Upper lobe of right lung (tissue), 1 donor: ENCODE measurements around the gene SLF2. TPM values are rescaled to one million over a fixed set of nuclear protein-coding genes. Genes with fewer than 3 reads are reported as not detected.

ENCODE experiments used
- ATAC-seq: fragments of 200-7000 bp; cut with Tn5 transposase; one replicate; pipeline ENCODE4 v1.9.1; 2020; ENCODE audit warnings: mild to moderate bottlenecking, moderate library complexity
- DNase-seq: peaks from one replicate; pipeline ENCODE4 v3.0.0-alpha.2; 2020
- H3K27ac ChIP-seq: fragments of 200-600 bp; one replicate; pipeline ENCODE4 v1.8.0; 2022
- H3K27me3 ChIP-seq: fragments of 200-600 bp; one replicate; pipeline ENCODE4 v1.8.0; 2022; ENCODE audit warnings: mild to moderate bottlenecking
- H3K36me3 ChIP-seq: fragments of 200-600 bp; one replicate; pipeline ENCODE4 v1.8.0; 2022
- H3K4me1 ChIP-seq: fragments of 200-600 bp; one replicate; pipeline ENCODE4 v1.8.0; 2022
- H3K4me3 ChIP-seq: fragments of 200-600 bp; one replicate; pipeline ENCODE4 v1.8.0; 2022; ENCODE audit warnings: mild to moderate bottlenecking
- H3K9me3 ChIP-seq: fragments of 200-600 bp; one replicate; pipeline ENCODE4 v1.8.0; 2022
- CTCF ChIP-seq: fragments of 200-600 bp; IDR thresholded peaks from one replicate; pipeline ENCODE4 v1.8.0; 2022; ENCODE audit warnings: antibody characterized with exemption
- intact Hi-C: fragments of 100-400 bp; cut with DNase I; formaldehyde crosslinking; loops from one replicate; pipeline ENCODE4 v1.11.0; 2022
- total RNA-seq: library from RNA; stranded (reverse); fragmentation: NEBNext Ultra II Directional; extraction: Animal tissue kit (Norgen Biotek cat#: 25700); gene quantifications from one replicate; pipeline ENCODE4 v1.2.1, GENCODE V29; 2021
- donor health status: DM: no; HTN: yes; CAD: no; lungs with severe emphysema.

Gene SLF2
- total RNA-seq, 1 donor from 2014 or later = 32.9 TPM

- peaks cover 12% of the 10 kb centered on the region for H3K27me3 ChIP-seq
These were observed 14.8 kb upstream of the SLF2 start for GRCh38 chr10:100897976-100898375.

GRCh38 chr10:100899171-100899570 is 13.6 kb upstream of the SLF2 start:
- intact Hi-C loops = no loop called here
- TF ChIP-seq CTCF = no peak
- DNase-seq = no peak
- Histone ChIP-seq H3K4me1 (no peaks in the 10 kb centered on the region), H3K9me3 (no peaks in the 10 kb centered on the region), H3K36me3 (no peaks in the 10 kb centered on the region), H3K4me3 (no peak overlapping the region), H3K27ac (no peak overlapping the region), H3K27me3 (peaks cover 12% of the 10 kb centered on the region)
- no peak for ATAC-seq

More at GRCh38 chr10:100897976-100898375, 14.8 kb upstream of the SLF2 start:
- H3K4me1 ChIP-seq = no peaks in the 10 kb centered on the region
- H3K36me3 ChIP-seq = no peaks in the 10 kb centered on the region
- no peaks in the 10 kb centered on the region for H3K9me3 ChIP-seq
- DNase-seq (no peak), ATAC-seq (no peak)
- TF ChIP-seq CTCF = no peak
- intact Hi-C loops = no loop called here
- no peak overlapping the region for H3K27ac ChIP-seq
- no peak overlapping the region for H3K4me3 ChIP-seq

GRCh38 chr10:100901051-100901450 is 11.7 kb upstream of the SLF2 start:
- no peak for TF ChIP-seq CTCF
- Histone ChIP-seq H3K27ac (no peak overlapping the region), H3K9me3 (no peaks in the 10 kb centered on the region), H3K4me1 (no peaks in the 10 kb centered on the region), H3K4me3 (no peak overlapping the region), H3K36me3 (no peaks in the 10 kb centered on the region), H3K27me3 (peaks cover 12% of the 10 kb centered on the region)
- DNase-seq = no peak
- intact Hi-C loops = no loop called here
- ATAC-seq = no peak

- H3K27ac ChIP-seq = no peak overlapping the region
- no peak overlapping the region for H3K4me3 ChIP-seq
- no peak for TF ChIP-seq CTCF
- peaks cover 12% of the 10 kb centered on the region for H3K27me3 ChIP-seq
- H3K4me1 ChIP-seq = no peaks in the 10 kb centered on the region
- DNase-seq = no peak
- no peak for ATAC-seq
- intact Hi-C loops = no loop called here
- H3K9me3 ChIP-seq = no peaks in the 10 kb centered on the region
- no peaks in the 10 kb centered on the region for H3K36me3 ChIP-seq
These were observed 10.1 kb upstream of the SLF2 start for GRCh38 chr10:100902622-100903021.

GRCh38 chr10:100904917-100905316 is 7.8 kb upstream of the SLF2 start:
- intact Hi-C loops = no loop called here
- Histone ChIP-seq H3K9me3 (no peaks in the 10 kb centered on the region), H3K27me3 (peaks cover 3% of the 10 kb centered on the region), H3K36me3 (no peaks in the 10 kb centered on the region), H3K4me3 (no peak overlapping the region), H3K4me1 (peaks cover 7% of the 10 kb centered on the region), H3K27ac (no peak overlapping the region)
- no peak for TF ChIP-seq CTCF
- ATAC-seq = no peak
- DNase-seq = no peak

- Histone ChIP-seq H3K27ac (no peak overlapping the region), H3K4me1 (peaks cover 10% of the 10 kb centered on the region), H3K36me3 (no peaks in the 10 kb centered on the region), H3K4me3 (no peak overlapping the region), H3K9me3 (no peaks in the 10 kb centered on the region), H3K27me3 (no peaks in the 10 kb centered on the region)
- ATAC-seq = no peak
- DNase-seq = no peak
- TF ChIP-seq CTCF = no peak
- intact Hi-C loops = no loop called here
These were observed 5.6 kb upstream of the SLF2 start for GRCh38 chr10:100907175-100907574.
